GM13977 (cell line): ENCODE data around the gene SKAP1.
"Not testable (repeated sequence)": the region's sequence is repeated elsewhere in the genome, so short reads cannot be mapped to it uniquely, and the experiment has no call there.

Experiments used
- DNase-seq: peaks from one replicate; pipeline ENCODE4 v3.0.0; 2012; ENCODE audit warnings: low spot score
- CTCF ChIP-seq: IDR thresholded peaks from 2 replicates; pipeline ENCODE4 v1.5.1; 2012; ENCODE audit warnings: mild to moderate bottlenecking, control low read depth; ENCODE audit not compliant: insufficient read depth; ENCODE audit errors: extremely low read depth, missing control alignments
- in situ Hi-C: fragments of 300-500 bp; cut with MboI; formaldehyde crosslinking; loops from one replicate; pipeline ENCODE4 v1.12.0; 2022; ENCODE audit warnings: low sequenced_read_pairs, low pct_unique_long_range_greater_than_20kb, mixed read lengths, inconsistent platforms; ENCODE audit not compliant: unreplicated experiment

The SKAP1 gene

DNA sequence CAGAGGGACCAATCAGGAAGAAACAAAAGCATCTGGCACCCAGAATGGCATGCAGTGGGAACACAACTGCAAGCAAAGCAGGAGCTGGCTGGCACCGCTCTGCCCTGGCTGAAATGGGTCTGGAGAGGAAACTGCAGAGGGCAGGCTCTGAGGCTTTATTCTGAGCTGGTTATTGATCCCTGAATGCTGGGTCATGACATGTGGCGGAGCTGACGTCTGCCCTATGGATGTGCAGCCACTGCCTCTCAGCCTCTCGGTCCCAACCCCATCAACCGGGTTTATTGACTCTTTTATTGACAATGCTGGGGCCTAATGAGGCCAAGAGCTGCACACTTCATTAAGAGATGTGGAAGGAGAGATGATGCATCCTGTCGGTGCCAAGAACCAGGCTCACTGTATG, 3.9 kb upstream of the SKAP1 start:
- no peak for DNase-seq
- no peak for TF ChIP-seq CTCF
- in situ Hi-C loops, result no loop called here

- no peak for DNase-seq
- in situ Hi-C loops, result no loop called here
- TF ChIP-seq CTCF, result no peak
Measured at GRCh38 chr17:48432820-48433775, 3.1 kb upstream of the SKAP1 start.

GRCh38 chr17:48429156-48429555, 858 bp downstream of the SKAP1 start:
- in situ Hi-C loops, result no loop called here
- no peak for DNase-seq
- no peak for TF ChIP-seq CTCF

- DNase-seq, result peak; percentile 73
- in situ Hi-C loops, result no loop called here
- no peak for TF ChIP-seq CTCF
Measured at GRCh38 chr17:48427598-48427997, 2.4 kb downstream of the SKAP1 start.

GRCh38 chr17:48426761-48427500, 3.1 kb downstream of the SKAP1 start:
- TF ChIP-seq CTCF, result no peak
- in situ Hi-C loops, result no loop called here
- no peak for DNase-seq

DNA sequence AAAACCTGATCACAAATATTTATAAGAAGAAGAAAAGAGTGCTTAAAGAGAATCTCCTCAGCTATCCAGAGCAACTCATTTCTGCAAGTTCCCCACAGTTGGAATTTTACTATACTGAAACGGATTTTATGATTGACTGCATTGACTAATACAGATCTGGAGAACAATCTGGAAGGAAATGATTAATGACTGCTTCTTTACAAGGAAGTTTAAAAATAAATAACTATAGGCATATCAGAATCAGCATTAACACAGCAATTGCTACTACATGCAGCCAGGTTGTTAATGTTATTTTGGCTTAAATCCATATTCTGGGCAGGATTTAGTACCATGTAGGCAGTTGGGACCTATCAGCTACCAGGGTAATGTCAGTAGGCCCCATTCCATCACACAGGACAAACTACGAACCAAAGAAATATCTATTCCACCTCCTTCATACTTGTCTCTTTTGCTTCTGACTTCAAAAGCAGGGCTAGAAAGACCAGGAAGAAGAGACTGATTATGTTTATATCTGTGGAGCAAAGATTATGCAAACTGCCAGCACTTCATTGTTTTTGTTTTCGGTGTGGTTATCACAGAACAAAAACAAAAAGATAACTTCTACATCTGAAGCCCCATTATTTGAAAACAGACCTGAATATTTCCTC, 3.9 kb downstream of the SKAP1 start:
- in situ Hi-C loops, result no loop called here
- no peak for TF ChIP-seq CTCF

DNA sequence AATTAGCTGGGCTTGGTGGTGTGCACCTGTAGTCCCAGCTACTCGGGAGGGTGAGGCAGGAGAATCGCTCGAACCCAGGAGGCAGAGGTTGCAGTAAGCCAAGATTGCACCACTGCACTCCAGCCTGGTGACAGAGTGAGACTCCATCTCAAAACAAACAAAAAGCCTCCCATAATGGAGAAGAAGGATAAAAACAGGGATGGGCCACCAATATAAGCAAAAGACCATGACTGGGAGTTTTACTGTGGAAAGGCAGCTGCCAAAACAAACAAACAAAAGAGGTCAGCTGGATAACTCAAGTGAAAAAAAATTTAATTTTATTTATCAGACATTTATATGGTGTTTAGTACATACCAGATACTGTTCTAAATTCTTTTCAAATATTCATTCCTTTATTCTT, 8.0 kb downstream of the SKAP1 start:
- DNase-seq, in situ Hi-C loops: not testable (repeated sequence)

More for the DNA sequence above, 3.9 kb downstream of the SKAP1 start:
- DNase-seq, result no peak
